OCI-LY7 (cell line): ENCODE results near the gene DENND1A. TPM values are rescaled to one million over a fixed set of nuclear protein-coding genes. Genes with fewer than 3 reads are reported as not detected.

Source experiments
- BruUV-seq: library from RNA; stranded (reverse); fragments of 400-500 nt; replicated peaks from 2 replicates; lab custom pipeline; 2021; lab: Mats Ljungman, UMichigan
- CTCF ChIA-PET: fragments of 300-600 bp; sonication (Branson Sonifier 250); formaldehyde crosslinking; loops from one replicate; lab custom pipeline; 2022; ENCODE audit warnings: antibody characterized with exemption; ENCODE audit not compliant: unreplicated experiment; lab: Charles Lee
- POLR2A ChIA-PET: fragments of 300-600 bp; sonication (Branson Sonifier 250); formaldehyde crosslinking; loops from one replicate; lab custom pipeline; 2022; ENCODE audit warnings: antibody characterized with exemption; lab: Charles Lee
- DNase-seq: peaks from one replicate; pipeline ENCODE4 v3.0.0-alpha.2; 2015; ENCODE audit warnings: low spot score
- H2AFZ ChIP-seq: fragments of 200-600 bp; sonication (generic), shearing (Covaris generic); 2 replicates; pipeline ENCODE4 v1.6.1; 2014; ENCODE audit warnings: mild to moderate bottlenecking, antibody characterized with exemption, low read length, moderate library complexity
- H3K27ac ChIP-seq: fragments of 200-600 bp; sonication (generic); 2 replicates; pipeline ENCODE4 v1.5.1; 2014; ENCODE audit warnings: mixed run types, low read depth, mild to moderate bottlenecking, moderate library complexity, low read length, inconsistent platforms; ENCODE audit not compliant: poor library complexity, severe bottlenecking
- H3K36me3 ChIP-seq: fragments of 200-600 bp; sonication (generic); 2 replicates; pipeline ENCODE4 v1.6.1; 2014; ENCODE audit warnings: mild to moderate bottlenecking, antibody characterized with exemption, low read length, moderate library complexity, mixed read lengths; ENCODE audit not compliant: insufficient read depth
- H3K4me1 ChIP-seq: fragments of 200-600 bp; sonication (generic); 2 replicates; pipeline ENCODE4 v1.5.1; 2014; ENCODE audit warnings: mild to moderate bottlenecking, low read length; ENCODE audit not compliant: insufficient read depth, poor library complexity, severe bottlenecking
- H3K4me2 ChIP-seq: fragments of 200-600 bp; sonication (generic); 2 replicates; pipeline ENCODE4 v1.6.1; 2014; ENCODE audit warnings: mild to moderate bottlenecking, low read length
- H3K4me3 ChIP-seq: fragments of 200-600 bp; sonication (generic); 2 replicates; pipeline ENCODE4 v1.5.1; 2014; ENCODE audit warnings: mild to moderate bottlenecking, low read depth, low read length; ENCODE audit not compliant: poor library complexity, severe bottlenecking
- H3K79me2 ChIP-seq: fragments of 200-600 bp; sonication (generic); 2 replicates; pipeline ENCODE4 v1.6.1; 2016; ENCODE audit warnings: low read depth, mild to moderate bottlenecking, low read length, moderate library complexity, mixed read lengths; ENCODE audit not compliant: insufficient read depth
- H3K9me2 ChIP-seq: fragments of 200-600 bp; sonication (generic); 2 replicates; pipeline ENCODE4 v1.6.1; 2016; ENCODE audit warnings: mild to moderate bottlenecking, low read length, mixed read lengths; ENCODE audit not compliant: insufficient read depth
- H3K9me3 ChIP-seq: fragments of 200-600 bp; sonication (generic); 2 replicates; pipeline ENCODE4 v1.6.1; 2014; ENCODE audit warnings: mild to moderate bottlenecking, mixed run types, low read length, mixed read lengths
- H4K20me1 ChIP-seq: fragments of 200-600 bp; sonication (generic); 2 replicates; pipeline ENCODE4 v1.6.1; 2014; ENCODE audit warnings: mild to moderate bottlenecking, antibody characterized with exemption, low read length, moderate library complexity, mixed read lengths; ENCODE audit not compliant: insufficient read depth
- EZH2phosphoT487 ChIP-seq: fragments of 200-600 bp; sonication (generic); IDR thresholded peaks from 2 replicates; pipeline ENCODE4 v1.6.1; 2018; ENCODE audit warnings: low read depth, borderline replicate concordance, mild to moderate bottlenecking, mixed run types, antibody characterized with exemption, low read length, moderate library complexity, mixed read lengths
- intact Hi-C: fragments of 100-400 bp; cut with micrococcal nuclease; formaldehyde crosslinking; loops from one replicate; pipeline ENCODE4 v1.10.0; 2022; ENCODE audit not compliant: unreplicated experiment
- total RNA-seq, 2 experiments: library from RNA; depleted of rRNA in 1 of 2; stranded (reverse); fragments of >200 nt in 1 of 2; shearing (Covaris generic) in 1 of 2; gene quantifications; 2 replicates each; pipeline ENCODE4 v1.2.3, GENCODE V29; 2014 to 2022
- TF ChIP-seq, protein P1 (sequence below): fragments of 200-600 bp; sonication (generic); conservative IDR thresholded peaks from 2 replicates; pipeline ENCODE4 v1.5.1; 2014; ENCODE audit warnings: mild to moderate bottlenecking, antibody characterized with exemption, low read length, moderate library complexity, mixed read lengths

DENND1A gene
- total RNA-seq, 2 experiments from 2014 or later = 17.9 to 36.3 TPM

GRCh38 chr9:123373447-123373923, 556.4 kb downstream of the DENND1A start:
- no peak for DNase-seq
- CTCF ChIA-PET = no interaction called here
- no peaks in the 10 kb centered on the region for H3K9me3 ChIP-seq
- no peaks in the 10 kb centered on the region for H4K20me1 ChIP-seq
- TF ChIP-seq EZH2phosphoT487 = no peak
- TF ChIP-seq, protein P1, sequence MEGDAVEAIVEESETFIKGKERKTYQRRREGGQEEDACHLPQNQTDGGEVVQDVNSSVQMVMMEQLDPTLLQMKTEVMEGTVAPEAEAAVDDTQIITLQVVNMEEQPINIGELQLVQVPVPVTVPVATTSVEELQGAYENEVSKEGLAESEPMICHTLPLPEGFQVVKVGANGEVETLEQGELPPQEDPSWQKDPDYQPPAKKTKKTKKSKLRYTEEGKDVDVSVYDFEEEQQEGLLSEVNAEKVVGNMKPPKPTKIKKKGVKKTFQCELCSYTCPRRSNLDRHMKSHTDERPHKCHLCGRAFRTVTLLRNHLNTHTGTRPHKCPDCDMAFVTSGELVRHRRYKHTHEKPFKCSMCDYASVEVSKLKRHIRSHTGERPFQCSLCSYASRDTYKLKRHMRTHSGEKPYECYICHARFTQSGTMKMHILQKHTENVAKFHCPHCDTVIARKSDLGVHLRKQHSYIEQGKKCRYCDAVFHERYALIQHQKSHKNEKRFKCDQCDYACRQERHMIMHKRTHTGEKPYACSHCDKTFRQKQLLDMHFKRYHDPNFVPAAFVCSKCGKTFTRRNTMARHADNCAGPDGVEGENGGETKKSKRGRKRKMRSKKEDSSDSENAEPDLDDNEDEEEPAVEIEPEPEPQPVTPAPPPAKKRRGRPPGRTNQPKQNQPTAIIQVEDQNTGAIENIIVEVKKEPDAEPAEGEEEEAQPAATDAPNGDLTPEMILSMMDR = no peak
- POLR2A ChIA-PET = no interaction called here
- no TSS peak for BruUV-seq
- intact Hi-C loops = no loop called here
- H3K27ac ChIP-seq = no peak overlapping the region
- no peak overlapping the region for H2AFZ ChIP-seq
- H3K4me1 ChIP-seq = no peaks in the 10 kb centered on the region
- H3K4me3 ChIP-seq = no peak overlapping the region
- H3K9me2 ChIP-seq = no peaks in the 10 kb centered on the region
- no peak overlapping the region for H3K4me2 ChIP-seq
- H3K36me3 ChIP-seq = no peaks in the 10 kb centered on the region
- no peaks in the 10 kb centered on the region for H3K79me2 ChIP-seq

GRCh38 chr9:123372766-123373446, 557.0 kb downstream of the DENND1A start:
- Histone ChIP-seq H3K36me3 (no peaks in the 10 kb centered on the region), H3K4me1 (no peaks in the 10 kb centered on the region), H3K4me3 (no peak overlapping the region), H2AFZ (no peak overlapping the region), H3K4me2 (no peak overlapping the region), H3K9me3 (no peaks in the 10 kb centered on the region), H3K27ac (no peak overlapping the region), H3K79me2 (no peaks in the 10 kb centered on the region), H3K9me2 (no peaks in the 10 kb centered on the region), H4K20me1 (no peaks in the 10 kb centered on the region)
- TF ChIP-seq, protein P1 = no peak
- TF ChIP-seq EZH2phosphoT487 = no peak
- DNase-seq = no peak
- no TSS peak for BruUV-seq
- ChIA-PET CTCF (no interaction called here), POLR2A (no interaction called here)
- intact Hi-C loops = no loop called here
